BJ (cell line): ENCODE data around the gene MAFF. TPM values are rescaled to one million over a fixed set of nuclear protein-coding genes. Genes with fewer than 3 reads are reported as not detected.
A peak's percentile ranks its signal among the peaks of the same experiment; 100 is the strongest.

ENCODE experiments used
- CTCF ChIA-PET: fragments of 350-600 bp; formaldehyde crosslinking; extraction: SDS; loops from one replicate; lab custom pipeline; 2021; ENCODE audit warnings: antibody characterized with exemption, inconsistent platforms; lab: Yijun Ruan, JAX
- POLR2A ChIA-PET: fragments of 300-600 bp; sonication (Branson Sonifier 250); formaldehyde crosslinking; extraction: SDS; loops from one replicate; lab custom pipeline; 2021; ENCODE audit warnings: antibody characterized with exemption; lab: Charles Lee
- DNase-seq: peaks from one replicate; pipeline ENCODE4 v3.0.0-alpha.2; 2011; ENCODE audit warnings: low read depth
- H3K27me3 ChIP-seq: 2 replicates; pipeline ENCODE4 v1.6.0; 2011; ENCODE audit warnings: low read length; ENCODE audit not compliant: control insufficient read depth, insufficient read depth
- H3K36me3 ChIP-seq: 2 replicates; pipeline ENCODE4 v1.5.1; 2011; ENCODE audit warnings: low read length; ENCODE audit not compliant: control insufficient read depth, insufficient read depth
- H3K4me3 ChIP-seq: 2 replicates; pipeline ENCODE4 v1.5.1; 2011; ENCODE audit warnings: low read depth, mild to moderate bottlenecking, control low read depth, low read length
- polyA plus RNA-seq: library from polyadenylated mRNA; depleted of rRNA; stranded (reverse); fragments of >200 nt; gene quantifications from 2 replicates; pipeline ENCODE4 v1.2.3, GENCODE V29; 2011
- TF ChIP-seq, protein P1 (sequence below): IDR thresholded peaks from 2 replicates; pipeline ENCODE4 v1.5.1; 2011; ENCODE audit warnings: low read depth, mild to moderate bottlenecking, control low read depth, inconsistent platforms, low read length, moderate library complexity; ENCODE audit not compliant: insufficient read depth

The MAFF gene
- polyA plus RNA-seq, 1 experiment: 14.8 TPM

DNA sequence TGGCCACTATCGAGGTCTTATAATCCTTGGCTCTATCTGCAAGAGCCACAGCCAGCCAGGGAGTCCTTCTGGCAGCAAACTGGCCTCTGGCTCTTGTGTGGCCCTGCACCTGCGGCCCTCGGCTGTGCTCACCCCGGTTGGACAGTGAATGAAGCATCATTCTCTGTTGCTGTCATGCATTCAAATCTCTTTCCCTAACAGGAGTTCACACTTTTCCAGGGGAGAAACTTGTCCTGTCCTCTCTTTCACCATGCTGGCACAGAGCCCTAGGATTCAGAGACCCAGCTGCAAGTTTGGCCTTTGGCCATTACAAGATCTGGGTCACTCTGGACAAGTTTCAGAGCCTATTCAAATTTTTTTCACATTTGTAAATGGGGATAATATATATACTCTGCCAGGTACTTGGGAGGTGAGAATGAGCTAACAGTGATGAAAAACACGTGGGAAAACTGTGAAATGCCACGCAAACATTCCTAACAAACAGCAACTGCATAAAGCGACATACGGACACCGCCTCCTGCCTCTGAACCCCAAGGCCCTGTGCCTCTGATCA is 36.8 kb downstream of the MAFF start:
- H3K27me3 ChIP-seq: no peaks in the 10 kb centered on the region
- ChIA-PET POLR2A (no interaction called here), CTCF (interaction anchor here (1.0 to 1.4 kb wide), 4 partner anchors 8 to 189 kb away, joined by 3 to 5 read pairs (median 4); no protein-coding TSS in a partner anchor)
- no peak overlapping the region for H3K4me3 ChIP-seq
- TF ChIP-seq, protein P1, sequence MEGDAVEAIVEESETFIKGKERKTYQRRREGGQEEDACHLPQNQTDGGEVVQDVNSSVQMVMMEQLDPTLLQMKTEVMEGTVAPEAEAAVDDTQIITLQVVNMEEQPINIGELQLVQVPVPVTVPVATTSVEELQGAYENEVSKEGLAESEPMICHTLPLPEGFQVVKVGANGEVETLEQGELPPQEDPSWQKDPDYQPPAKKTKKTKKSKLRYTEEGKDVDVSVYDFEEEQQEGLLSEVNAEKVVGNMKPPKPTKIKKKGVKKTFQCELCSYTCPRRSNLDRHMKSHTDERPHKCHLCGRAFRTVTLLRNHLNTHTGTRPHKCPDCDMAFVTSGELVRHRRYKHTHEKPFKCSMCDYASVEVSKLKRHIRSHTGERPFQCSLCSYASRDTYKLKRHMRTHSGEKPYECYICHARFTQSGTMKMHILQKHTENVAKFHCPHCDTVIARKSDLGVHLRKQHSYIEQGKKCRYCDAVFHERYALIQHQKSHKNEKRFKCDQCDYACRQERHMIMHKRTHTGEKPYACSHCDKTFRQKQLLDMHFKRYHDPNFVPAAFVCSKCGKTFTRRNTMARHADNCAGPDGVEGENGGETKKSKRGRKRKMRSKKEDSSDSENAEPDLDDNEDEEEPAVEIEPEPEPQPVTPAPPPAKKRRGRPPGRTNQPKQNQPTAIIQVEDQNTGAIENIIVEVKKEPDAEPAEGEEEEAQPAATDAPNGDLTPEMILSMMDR: no peak
- peaks cover 19% of the 10 kb centered on the region for H3K36me3 ChIP-seq
- peak; percentile 50 for DNase-seq

DNA sequence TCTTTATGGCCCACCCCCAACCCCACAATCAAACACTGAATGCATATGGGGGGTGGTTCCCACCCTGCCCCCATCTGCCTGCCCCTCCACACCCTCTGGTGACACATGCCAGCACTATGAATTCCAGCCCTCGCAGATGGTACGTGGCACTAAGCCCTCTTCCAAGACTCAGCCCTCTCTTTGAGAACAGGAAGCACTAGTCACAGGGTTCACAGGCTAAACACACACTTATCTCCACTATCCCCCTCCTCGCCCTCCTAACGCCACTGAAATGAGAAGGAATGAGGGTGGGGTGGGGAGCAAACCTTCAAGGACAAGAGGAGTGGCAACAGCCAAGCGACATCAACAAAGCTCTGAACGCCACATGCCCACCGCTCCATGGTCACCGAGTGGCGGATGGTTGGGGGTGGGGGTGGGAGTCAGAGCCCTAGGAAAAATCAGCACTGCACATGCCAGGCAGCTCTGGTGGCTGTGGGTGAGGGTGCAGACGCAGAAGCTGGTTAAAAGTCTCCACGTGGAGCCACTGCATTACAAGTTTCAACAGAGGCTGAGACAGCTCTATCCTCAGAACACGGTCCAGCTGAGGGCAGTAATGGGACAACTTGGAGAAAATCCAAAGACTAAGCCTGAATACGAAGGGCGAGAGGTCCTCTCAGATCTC is 37.4 kb downstream of the MAFF start:
- ChIA-PET POLR2A (interaction anchor here (0.5 kb wide), 1 partner anchor 159 kb away, joined by 7 read pairs; no protein-coding TSS in a partner anchor), CTCF (interaction anchor here (0.9 to 2.1 kb wide), 8 partner anchors 9 to 190 kb away, joined by 3 to 6 read pairs (median 4); no protein-coding TSS in a partner anchor)
- no peak overlapping the region for H3K4me3 ChIP-seq
- peaks cover 24% of the 10 kb centered on the region for H3K36me3 ChIP-seq
- no peaks in the 10 kb centered on the region for H3K27me3 ChIP-seq
- peak; percentile 82 for DNase-seq
- TF ChIP-seq, protein P1: peak; percentile 38

DNA sequence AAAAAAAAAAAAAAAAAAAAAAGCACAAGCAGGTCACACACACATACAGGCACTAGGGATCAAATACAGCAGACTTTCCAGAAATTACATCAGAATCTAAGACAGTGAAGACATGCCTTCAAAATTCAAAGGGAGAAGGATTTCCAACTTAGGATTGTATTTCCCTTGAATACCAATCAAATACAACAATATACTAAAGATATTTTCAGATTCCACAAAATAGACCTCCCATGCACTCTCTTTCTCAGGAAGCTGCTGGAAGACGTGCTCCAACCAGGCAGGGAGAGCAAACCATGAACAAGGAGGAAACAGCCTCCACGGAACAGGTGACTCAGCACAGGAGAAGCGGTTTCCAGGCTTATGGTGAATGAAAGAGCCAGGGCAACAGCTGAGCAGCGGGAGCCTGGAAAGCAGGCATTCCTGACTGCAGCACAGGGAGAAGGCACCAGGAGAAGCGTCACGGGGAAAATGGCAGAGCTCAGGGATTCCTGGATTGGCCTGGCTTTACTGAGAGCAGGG is 39.0 kb downstream of the MAFF start:
- Histone ChIP-seq H3K36me3 (peaks cover 19% of the 10 kb centered on the region), H3K27me3 (no peaks in the 10 kb centered on the region), H3K4me3 (no peak overlapping the region)
- DNase-seq: peak; percentile 41
- CTCF ChIA-PET: interaction anchor here (1.4 to 2.1 kb wide), 3 partner anchors 10 to 126 kb away, joined by 3 to 6 read pairs (median 4); no protein-coding TSS in a partner anchor
- POLR2A ChIA-PET: no interaction called here
- TF ChIP-seq, protein P1: no peak

DNA sequence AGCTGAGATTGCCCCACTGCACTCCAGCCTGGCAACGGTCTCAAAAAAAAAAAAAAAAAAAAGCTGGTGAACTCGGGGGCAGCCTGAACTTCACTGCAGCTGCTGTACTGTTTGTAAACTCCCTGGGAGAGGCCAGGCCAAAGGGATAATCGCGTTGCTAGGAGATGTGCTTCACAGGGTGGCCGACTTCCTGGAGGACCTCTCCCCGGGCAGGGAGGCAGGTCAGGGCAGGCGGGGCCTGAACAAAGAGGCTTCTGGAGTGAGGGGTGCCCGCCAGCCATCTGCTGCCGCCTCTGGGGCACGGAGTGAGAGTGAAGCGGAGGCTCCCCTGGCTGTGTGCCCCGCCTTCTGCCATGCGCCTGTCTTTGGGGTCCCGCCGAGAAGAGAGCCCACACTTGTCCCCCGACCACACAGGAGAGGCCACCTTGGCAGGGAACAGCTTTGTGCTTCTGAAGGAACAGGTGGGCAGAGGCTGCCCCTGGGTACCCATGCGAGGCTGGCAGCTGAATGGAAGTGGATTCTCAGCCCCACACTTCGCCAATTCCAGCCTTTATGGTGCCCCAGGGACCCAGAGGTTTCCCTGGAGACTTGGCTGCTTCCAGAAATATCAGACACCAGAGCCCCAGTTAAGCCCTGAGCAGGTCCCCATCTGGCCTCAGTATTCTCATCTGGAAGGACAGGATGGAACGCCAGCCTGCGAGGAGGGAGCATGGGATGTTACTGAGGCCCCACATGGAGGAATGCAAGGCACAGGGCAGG is 41.4 kb downstream of the MAFF start:
- no peak for DNase-seq
- H3K27me3 ChIP-seq: no peaks in the 10 kb centered on the region
- H3K36me3 ChIP-seq: peaks cover 29% of the 10 kb centered on the region
- ChIA-PET POLR2A (interaction anchor here (0.6 kb wide), 1 partner anchor 121 kb away, joined by 4 read pairs; no protein-coding TSS in a partner anchor), CTCF (no interaction called here)
- H3K4me3 ChIP-seq: no peak overlapping the region
- TF ChIP-seq, protein P1: no peak
